ENCODE data around the gene KCNIP2. TPM values are rescaled to one million over a fixed set of nuclear protein-coding genes. Genes with fewer than 3 reads are reported as not detected.

The KCNIP2 gene
- total RNA-seq, 5 donors from 2014 or later (not counting 1 experiment from before 2014, with no cell fraction given) = 2.0 to 3.4 (median 3.1) TPM

GRCh38 chr10:101783736-101784118 lies 59.9 kb downstream of the KCNIP2 start:
- Mint-ChIP-seq H3K36me3 (peaks cover 19% of the 10 kb centered on the region), H3K27me3 (peaks cover 6 to 7% of the 10 kb centered on the region in 2 donors), H3K27ac (peak overlapping the region; percentile 94), H3K4me1 (peaks cover 60 to 72% (median 69%) of the 10 kb centered on the region in 3 donors), H3K9me3 (no peaks in the 10 kb centered on the region), H3K4me3 (peak overlapping the region; percentile 97 to 100 (median 100))
- Histone ChIP-seq H3K27ac (ENCODE audit: low read length) (peak overlapping the region; percentile 68), H3K4me1 (ENCODE audit: control insufficient read depth in 1 of 2, extremely low read depth in 1 of 2, insufficient read depth in 2 of 2, low read length in 2 of 2) (peaks cover 27 to 52% of the 10 kb centered on the region in 2 experiments), H3K9me3 (no peaks in the 10 kb centered on the region), H3K36me3 (ENCODE audit: control insufficient read depth in 2 of 2, extremely low read depth in 1 of 2, insufficient read depth in 1 of 2, low read length in 1 of 2) (peaks cover 7 to 40% of the 10 kb centered on the region in 2 donors), H3K27me3 (replicated peaks in 1 of 2; ENCODE audit: control insufficient read depth in 2 of 2, extremely low read depth in 1 of 2, insufficient read depth in 2 of 2, low read length in 1 of 2) (peaks cover 0 to 17% of the 10 kb centered on the region in 2 experiments), H3K4me3 (ENCODE audit: control insufficient read depth in 1 of 2, extremely low read depth in 1 of 2, low read length in 1 of 2) (peak overlapping the region; percentile 67 to 95)
- no peak for DNase-seq
- 94% methylated on average over 3 of the region's 10 CpGs for WGBS (ENCODE audit: insufficient coverage)
- POLR2A ChIA-PET = interaction anchor here (0.6 to 1.1 kb wide), 4 partner anchors 13 to 35 kb away, joined by 3 to 10 read pairs (median 4); partner anchors contain the start of gene OGA (in 2 of the 2)
- ATAC-seq (replicated peaks in 1 of 4) = no peak
- CTCF ChIA-PET = interaction anchor here in 1 of 2 donors (0.5 to 2.2 kb wide), 5 partner anchors 11 to 301 kb away, joined by 3 to 9 read pairs (median 3); partner anchors contain the start of gene OGA

- Mint-ChIP-seq H3K4me3 (peak within 1 kb of the TSS; percentile 97 to 100 (median 100)), H3K4me1 (peaks cover 63 to 73% (median 71%) of the 10 kb centered on the region in 3 donors), H3K9me3 (no peaks in the 10 kb centered on the region), H3K27me3 (peaks cover 9% of the 10 kb centered on the region in 2 donors), H3K36me3 (peaks cover 19% of the 10 kb centered on the region), H3K27ac (peak within 1 kb of the TSS; percentile 94)
- ATAC-seq (replicated peaks in 1 of 4) = peak; percentile 78 to 80 (median 79)
- Histone ChIP-seq H3K27ac (ENCODE audit: low read length) (peak within 1 kb of the TSS; percentile 68), H3K4me1 (ENCODE audit: control insufficient read depth in 1 of 2, extremely low read depth in 1 of 2, insufficient read depth in 2 of 2, low read length in 2 of 2) (peaks cover 27 to 55% of the 10 kb centered on the region in 2 experiments), H3K36me3 (ENCODE audit: control insufficient read depth in 2 of 2, extremely low read depth in 1 of 2, insufficient read depth in 1 of 2, low read length in 1 of 2) (peaks cover 7 to 33% of the 10 kb centered on the region in 2 donors), H3K9me3 (no peaks in the 10 kb centered on the region), H3K4me3 (ENCODE audit: control insufficient read depth in 1 of 2, extremely low read depth in 1 of 2, low read length in 1 of 2) (peak within 1 kb of the TSS; percentile 67 to 95), H3K27me3 (replicated peaks in 1 of 2; ENCODE audit: control insufficient read depth in 2 of 2, extremely low read depth in 1 of 2, insufficient read depth in 2 of 2, low read length in 1 of 2) (peaks cover 3 to 24% of the 10 kb centered on the region in 2 experiments)
- DNase-seq = peak; percentile 59 to 83 (median 75)
- POLR2A ChIA-PET = interaction anchor here (0.6 to 1.1 kb wide), 6 partner anchors 14 to 1511 kb away, joined by 3 to 10 read pairs (median 4); partner anchors contain the start of gene OGA (in 2 of the 2)
- WGBS (ENCODE audit: insufficient coverage) = under 1% methylated on average over 36 of the region's 57 CpGs
- CTCF ChIA-PET = interaction anchor here in 1 of 2 donors (0.5 to 2.2 kb wide), 5 partner anchors 12 to 302 kb away, joined by 3 to 9 read pairs (median 3); partner anchors contain the start of gene OGA
Observed at GRCh38 chr10:101782811-101783735, 60.5 kb downstream of the KCNIP2 start, which contains the start of gene NPM3. Gene NPM3, minus strand, starts transcription at chr10:101783446. Its CDS starts 56 bp downstream, at chr10:101783390.

DNA sequence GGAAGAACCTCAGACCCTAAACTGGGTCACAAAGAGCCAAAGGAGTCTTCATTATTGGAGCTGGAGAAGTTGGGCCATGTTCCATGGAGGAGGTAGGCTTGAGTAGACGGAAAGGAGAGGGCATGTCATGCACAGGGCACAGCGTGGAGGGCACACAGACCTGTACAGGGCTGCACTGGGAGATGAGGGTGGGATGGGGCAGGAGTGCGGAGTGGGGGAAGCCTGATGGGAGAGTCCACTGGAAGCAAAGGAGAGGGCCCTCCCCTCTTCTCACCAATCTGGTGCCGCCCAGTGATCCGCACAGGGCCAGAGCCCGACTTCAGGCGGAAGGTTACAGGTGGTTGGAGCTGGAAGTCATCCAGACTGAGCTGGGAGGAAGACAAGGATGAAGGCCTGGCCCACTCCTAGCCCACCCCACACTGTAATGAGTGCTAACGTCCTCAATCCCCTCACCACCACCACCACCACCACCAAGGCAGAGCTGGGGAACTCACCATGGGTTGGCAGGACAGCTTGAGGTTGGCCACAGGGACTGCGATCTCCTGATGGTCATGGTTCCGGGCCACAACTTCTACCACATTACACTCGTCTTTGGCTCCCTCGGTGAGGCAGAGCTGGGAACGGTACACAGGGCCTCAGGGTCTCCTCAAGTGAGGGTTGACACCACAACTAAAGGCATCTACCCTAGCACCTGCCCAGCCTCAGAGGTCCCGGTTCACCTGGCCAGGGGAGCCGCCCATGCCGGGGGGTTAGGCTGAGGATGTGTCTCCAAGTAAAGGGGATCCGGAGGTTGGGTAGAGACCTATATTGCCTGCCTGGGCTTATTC lies 61.4 kb downstream of the KCNIP2 start:
- ATAC-seq (replicated peaks in 1 of 4) (no peak), DNase-seq (no peak)
- peaks cover 13% of the 10 kb centered on the region for H3K36me3 Mint-ChIP-seq
- H3K27me3 Mint-ChIP-seq = peaks cover 17% of the 10 kb centered on the region in 2 donors
- peak overlapping the region; percentile 67 to 95 for H3K4me3 ChIP-seq (ENCODE audit: control insufficient read depth in 1 of 2, extremely low read depth in 1 of 2, low read length in 1 of 2)
- 38% methylated on average over 6 of the region's 17 CpGs for WGBS (ENCODE audit: insufficient coverage)
- H3K27me3 ChIP-seq (replicated peaks in 1 of 2; ENCODE audit: control insufficient read depth in 2 of 2, extremely low read depth in 1 of 2, insufficient read depth in 2 of 2, low read length in 1 of 2) = peaks cover 12 to 32% of the 10 kb centered on the region in 2 experiments
- H3K36me3 ChIP-seq (ENCODE audit: control insufficient read depth in 2 of 2, extremely low read depth in 1 of 2, insufficient read depth in 1 of 2, low read length in 1 of 2) = peaks cover under 1 to 25% of the 10 kb centered on the region in 2 donors
- ChIA-PET POLR2A (interaction anchor here in 1 of 2 donors (0.6 kb wide), 1 partner anchor 1510 kb away, joined by 4 read pairs; no protein-coding TSS in a partner anchor), CTCF (interaction anchor here (0.6 to 1.6 kb wide), 9 partner anchors 8 to 569 kb away, joined by 3 to 14 read pairs (median 4); partner anchors contain the start of gene OGA (in 1 of the 2))
- H3K4me1 Mint-ChIP-seq = peaks cover 63 to 76% (median 66%) of the 10 kb centered on the region in 3 donors
- peaks cover 27 to 55% of the 10 kb centered on the region in 2 experiments for H3K4me1 ChIP-seq (ENCODE audit: control insufficient read depth in 1 of 2, extremely low read depth in 1 of 2, insufficient read depth in 2 of 2, low read length in 2 of 2)
- no peak overlapping the region for H3K27ac ChIP-seq (ENCODE audit: low read length)
- H3K9me3 Mint-ChIP-seq = no peaks in the 10 kb centered on the region
- H3K27ac Mint-ChIP-seq = peak overlapping the region in 1 of 2 donors; percentile 0
- no peaks in the 10 kb centered on the region for H3K9me3 ChIP-seq
- peak overlapping the region; percentile 97 to 100 (median 100) for H3K4me3 Mint-ChIP-seq

GRCh38 chr10:101781655-101781983 lies 62.0 kb downstream of the KCNIP2 start:
- H3K9me3 Mint-ChIP-seq = no peaks in the 10 kb centered on the region

DNA sequence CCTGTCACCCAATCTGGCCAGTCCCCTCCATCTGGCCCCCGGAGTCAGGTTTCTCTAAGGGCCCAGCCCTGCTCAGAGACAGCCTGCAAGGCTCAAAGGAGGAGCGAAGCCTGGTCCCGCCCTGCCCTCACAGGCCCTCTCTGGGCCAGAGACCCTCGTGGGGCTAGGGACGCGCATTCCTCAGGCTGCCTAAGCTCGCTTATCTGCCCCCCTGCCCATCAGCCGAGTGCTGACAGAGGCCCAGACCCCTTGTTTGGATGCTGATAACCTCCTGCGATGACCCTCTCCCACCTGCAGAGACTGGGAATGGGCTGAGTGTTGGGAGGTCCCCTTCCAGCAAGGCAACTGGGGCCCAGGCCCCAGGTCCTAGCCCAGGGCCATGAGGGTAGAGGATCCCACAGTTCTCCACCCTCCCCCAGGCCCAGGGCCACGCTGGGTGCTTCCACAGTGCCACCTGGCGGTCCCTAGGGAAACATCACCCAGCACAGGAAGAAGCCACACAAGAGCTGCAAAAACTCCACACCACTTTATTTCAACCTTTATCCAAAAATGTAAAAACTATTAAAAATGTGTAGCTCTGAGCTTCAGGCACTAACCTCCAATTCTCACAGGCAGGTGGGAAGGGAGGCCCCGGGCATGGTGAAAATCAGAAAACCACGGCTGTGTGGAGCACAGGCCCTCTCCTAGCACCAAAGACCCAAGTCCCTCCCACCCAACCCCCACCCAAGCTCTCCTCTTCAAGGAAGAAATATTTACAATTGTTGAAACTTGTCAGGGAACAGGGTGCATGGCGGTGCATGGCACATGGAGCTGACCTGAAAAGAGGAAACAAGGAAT lies 62.6 kb downstream of the KCNIP2 start:
- POLR2A ChIA-PET = interaction anchor here in 1 of 2 donors (0.6 kb wide), 1 partner anchor 205 kb away, joined by 6 read pairs; no protein-coding TSS in a partner anchor
- H3K4me1 ChIP-seq (ENCODE audit: control insufficient read depth in 1 of 2, extremely low read depth in 1 of 2, insufficient read depth in 2 of 2, low read length in 2 of 2) = peaks cover 30 to 60% of the 10 kb centered on the region in 2 experiments
- H3K27me3 Mint-ChIP-seq = peaks cover 22 to 25% of the 10 kb centered on the region in 2 donors

More at GRCh38 chr10:101781655-101781983, 62.0 kb downstream of the KCNIP2 start:
- Histone ChIP-seq H3K4me1 (ENCODE audit: control insufficient read depth in 1 of 2, extremely low read depth in 1 of 2, insufficient read depth in 2 of 2, low read length in 2 of 2) (peaks cover 28 to 57% of the 10 kb centered on the region in 2 experiments), H3K27me3 (replicated peaks in 1 of 2; ENCODE audit: control insufficient read depth in 2 of 2, extremely low read depth in 1 of 2, insufficient read depth in 2 of 2, low read length in 1 of 2) (peaks cover 13 to 38% of the 10 kb centered on the region in 2 experiments), H3K27ac (ENCODE audit: low read length) (no peak overlapping the region), H3K4me3 (ENCODE audit: control insufficient read depth in 1 of 2, extremely low read depth in 1 of 2, low read length in 1 of 2) (peak overlapping the region in 1 of 2 donors; percentile 15), H3K36me3 (ENCODE audit: control insufficient read depth in 2 of 2, extremely low read depth in 1 of 2, insufficient read depth in 1 of 2, low read length in 1 of 2) (peaks cover 0 to 19% of the 10 kb centered on the region in 2 donors), H3K9me3 (no peaks in the 10 kb centered on the region)
- 80% methylated on average over 4 of the region's 7 CpGs for WGBS (ENCODE audit: insufficient coverage)
- Mint-ChIP-seq H3K36me3 (peaks cover 10% of the 10 kb centered on the region), H3K4me3 (peak overlapping the region; percentile 48 to 100 (median 97)), H3K4me1 (peaks cover 65 to 78% (median 67%) of the 10 kb centered on the region in 3 donors), H3K27ac (peak overlapping the region in 1 of 2 donors; percentile 0), H3K27me3 (peaks cover 22 to 23% of the 10 kb centered on the region in 2 donors)
- ATAC-seq (replicated peaks in 1 of 4) = no peak
- CTCF ChIA-PET = interaction anchor here (0.5 to 1.6 kb wide), 19 partner anchors 8 to 837 kb away, joined by 3 to 14 read pairs (median 4); partner anchors contain the start of gene OGA (in 1 of the 2)
- POLR2A ChIA-PET = interaction anchor here in 1 of 2 donors (0.6 kb wide), 1 partner anchor 205 kb away, joined by 6 read pairs; no protein-coding TSS in a partner anchor
- DNase-seq = no peak

More for the DNA sequence above, 62.6 kb downstream of the KCNIP2 start:
- Mint-ChIP-seq H3K27ac (no peak overlapping the region), H3K9me3 (no peaks in the 10 kb centered on the region), H3K36me3 (peaks cover 7% of the 10 kb centered on the region), H3K4me1 (peaks cover 63 to 77% (median 65%) of the 10 kb centered on the region in 3 donors), H3K4me3 (peak overlapping the region; percentile 43 to 97 (median 56))
- Histone ChIP-seq H3K27ac (ENCODE audit: low read length) (no peak overlapping the region), H3K4me3 (ENCODE audit: control insufficient read depth in 1 of 2, extremely low read depth in 1 of 2, low read length in 1 of 2) (no peak overlapping the region), H3K9me3 (no peaks in the 10 kb centered on the region), H3K27me3 (replicated peaks in 1 of 2; ENCODE audit: control insufficient read depth in 2 of 2, extremely low read depth in 1 of 2, insufficient read depth in 2 of 2, low read length in 1 of 2) (peaks cover 13 to 41% of the 10 kb centered on the region in 2 experiments), H3K36me3 (ENCODE audit: control insufficient read depth in 2 of 2, extremely low read depth in 1 of 2, insufficient read depth in 1 of 2, low read length in 1 of 2) (peaks cover 0 to 13% of the 10 kb centered on the region in 2 donors)
- CTCF ChIA-PET = interaction anchor here (0.5 to 1.6 kb wide), 19 partner anchors 8 to 836 kb away, joined by 3 to 14 read pairs (median 4); partner anchors contain the start of gene OGA (in 1 of the 2)
- WGBS (ENCODE audit: insufficient coverage) = 64% methylated on average over 9 of the region's 14 CpGs
- DNase-seq = peak; percentile 35 to 84 (median 59)
- peak; percentile 53 to 58 (median 54) for ATAC-seq (replicated peaks in 1 of 4)

All from T-cell (primary cell).